Activated T-cell treated with anti-CD3 and anti-CD28 coated beads, Interleukin-2, amount 50 U/mL, for 4 hours (primary cell): ENCODE measurements around the gene SUPT20H. TPM values are rescaled to one million over a fixed set of nuclear protein-coding genes. Genes with fewer than 3 reads are reported as not detected.

Experiments
- ATAC-seq, 2 donors: fragments of 200-7000 bp; cut with Tn5 transposase; one replicate each; pipeline ENCODE4 v1.10.0; 2021
- DNase-seq: peaks from one replicate; pipeline ENCODE4 v3.0.0-alpha.2; 2020
- H3K27me3 Mint-ChIP-seq: one replicate; pipeline ENCODE4 v1.8.0; 2021; ENCODE audit warnings: low read depth, mixed read lengths
- H3K36me3 Mint-ChIP-seq: one replicate; pipeline ENCODE4 v1.8.0; 2022; ENCODE audit warnings: mixed read lengths; ENCODE audit not compliant: insufficient read depth
- H3K4me1 Mint-ChIP-seq: one replicate; pipeline ENCODE4 v1.8.0; 2021; ENCODE audit warnings: low read depth, mixed read lengths
- H3K4me3 Mint-ChIP-seq: one replicate; pipeline ENCODE4 v1.8.0; 2021; ENCODE audit warnings: mild to moderate bottlenecking, moderate library complexity, mixed read lengths
- H3K9me3 Mint-ChIP-seq: one replicate; pipeline ENCODE4 v1.8.0; 2021; ENCODE audit warnings: mixed read lengths
- total RNA-seq, 3 donors: library from RNA; stranded (reverse); gene quantifications; one replicate each; pipeline ENCODE4 v1.2.1, GENCODE V29; 2021

The SUPT20H gene
- 10 to 100 TPM; 44.4 to 51.8 (median 45.6) TPM for total RNA-seq

- peak; percentile 98 to 99 for ATAC-seq
- H3K4me1 Mint-ChIP-seq = peaks cover 31% of the 10 kb centered on the region
- H3K27me3 Mint-ChIP-seq = peaks cover 1% of the 10 kb centered on the region
- H3K4me3 Mint-ChIP-seq = peak within 1 kb of the TSS; percentile 92
- DNase-seq = peak; percentile 92
- H3K36me3 Mint-ChIP-seq = peaks cover 9% of the 10 kb centered on the region
- no peaks in the 10 kb centered on the region for H3K9me3 Mint-ChIP-seq
Observed at GRCh38 chr13:37058910-37059847, at the start of gene SUPT20H. SUPT20H (minus strand) TSS chr13:37059688; CDS start chr13:37051490, 8,198 bp downstream.

GRCh38 chr13:37109051-37109678 lies 49.7 kb upstream of the SUPT20H start:
- H3K4me1 Mint-ChIP-seq = no peaks in the 10 kb centered on the region
- H3K36me3 Mint-ChIP-seq = no peaks in the 10 kb centered on the region
- H3K27me3 Mint-ChIP-seq = peaks cover 11% of the 10 kb centered on the region
- no peak for ATAC-seq
- no peaks in the 10 kb centered on the region for H3K9me3 Mint-ChIP-seq
- no peak for DNase-seq
- H3K4me3 Mint-ChIP-seq = no peak overlapping the region

- no peaks in the 10 kb centered on the region for H3K4me1 Mint-ChIP-seq
- H3K27me3 Mint-ChIP-seq = peaks cover 10% of the 10 kb centered on the region
- DNase-seq (no peak), ATAC-seq (no peak)
- H3K36me3 Mint-ChIP-seq = no peaks in the 10 kb centered on the region
- H3K9me3 Mint-ChIP-seq = no peaks in the 10 kb centered on the region
- no peak overlapping the region for H3K4me3 Mint-ChIP-seq
Observed at GRCh38 chr13:37107868-37108267, 48.4 kb upstream of the SUPT20H start.

- no peak overlapping the region for H3K4me3 Mint-ChIP-seq
- DNase-seq (no peak), ATAC-seq (no peak)
- H3K27me3 Mint-ChIP-seq = peaks cover 10% of the 10 kb centered on the region
- no peaks in the 10 kb centered on the region for H3K36me3 Mint-ChIP-seq
- H3K9me3 Mint-ChIP-seq = no peaks in the 10 kb centered on the region
- H3K4me1 Mint-ChIP-seq = no peaks in the 10 kb centered on the region
Observed at GRCh38 chr13:37107456-37107855, 48.0 kb upstream of the SUPT20H start.

DNA sequence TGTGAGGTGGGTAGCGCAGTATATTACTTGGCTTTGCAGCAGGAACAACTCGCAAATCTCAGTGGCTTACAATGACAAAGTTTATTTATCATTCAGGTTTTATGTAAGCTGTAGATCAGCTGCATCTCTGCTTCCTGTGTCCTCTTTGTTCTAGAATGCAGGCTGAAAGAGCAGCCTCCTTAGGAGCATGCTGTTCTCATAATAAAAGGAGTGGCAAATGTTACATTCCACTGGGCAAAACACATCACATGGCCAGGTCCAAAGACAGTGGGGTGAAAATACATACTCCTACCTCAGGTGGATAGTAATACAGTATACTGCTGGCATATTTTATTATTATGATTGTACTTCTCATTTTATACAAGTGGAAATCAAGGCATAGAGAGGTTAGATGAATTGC lies 47.2 kb upstream of the SUPT20H start:
- H3K27me3 Mint-ChIP-seq = peaks cover 13% of the 10 kb centered on the region
- no peak for DNase-seq
- H3K9me3 Mint-ChIP-seq = no peaks in the 10 kb centered on the region
- H3K4me1 Mint-ChIP-seq = no peaks in the 10 kb centered on the region
- H3K4me3 Mint-ChIP-seq = no peak overlapping the region
- H3K36me3 Mint-ChIP-seq = no peaks in the 10 kb centered on the region
- no peak for ATAC-seq

- Mint-ChIP-seq H3K9me3 (no peaks in the 10 kb centered on the region), H3K4me3 (no peak within 1 kb of the TSS), H3K36me3 (no peaks in the 10 kb centered on the region), H3K27me3 (peaks cover 16% of the 10 kb centered on the region), H3K4me1 (no peaks in the 10 kb centered on the region)
- DNase-seq = no peak
- ATAC-seq = no peak
Observed at GRCh38 chr13:37105251-37105714, 45.8 kb upstream of the SUPT20H start, which contains the start of gene CSNK1A1L. CSNK1A1L (minus strand) TSS chr13:37105664; CDS start chr13:37105256, 408 bp downstream.

DNA sequence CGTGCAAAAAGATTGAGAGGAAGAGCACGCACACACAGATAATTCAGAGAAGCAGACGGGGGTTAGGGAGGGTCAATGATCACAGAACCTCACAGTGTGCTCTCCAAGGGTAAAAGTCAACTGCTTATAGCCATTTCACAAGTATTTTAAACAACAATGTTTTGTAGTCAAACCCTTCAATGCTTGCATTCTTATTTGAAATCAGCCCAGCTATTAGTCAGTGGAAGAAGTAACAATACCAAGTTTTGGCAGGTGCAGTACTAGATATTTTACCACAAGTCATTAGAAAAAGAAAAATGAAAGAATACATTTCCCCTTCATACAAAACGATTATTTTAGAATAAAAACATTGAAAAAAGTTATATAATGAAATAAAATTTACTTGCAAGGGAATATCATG lies 43.4 kb upstream of the SUPT20H start:
- Mint-ChIP-seq H3K4me3 (no peak overlapping the region), H3K9me3 (no peaks in the 10 kb centered on the region), H3K36me3 (no peaks in the 10 kb centered on the region), H3K27me3 (peaks cover 19% of the 10 kb centered on the region), H3K4me1 (no peaks in the 10 kb centered on the region)
- DNase-seq = no peak
- ATAC-seq = no peak

DNA sequence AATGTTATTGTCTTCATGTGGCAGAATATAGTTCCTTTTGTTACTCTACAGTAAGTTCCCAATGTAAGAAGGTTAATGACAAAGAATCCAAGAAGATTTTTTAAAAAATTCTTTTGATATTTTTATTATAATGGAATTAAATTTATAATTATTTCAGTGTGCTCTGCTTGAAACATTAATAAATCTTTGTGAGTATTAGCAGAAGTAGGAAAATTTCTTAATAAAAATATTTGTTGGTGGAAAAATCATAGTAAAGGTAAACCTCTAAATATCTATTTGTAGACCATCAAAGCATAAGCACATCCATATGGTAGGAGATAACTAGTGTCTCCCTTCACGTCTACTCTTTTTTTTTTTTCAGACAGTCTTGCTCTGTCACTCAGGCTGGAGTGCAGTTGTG lies 41.7 kb upstream of the SUPT20H start:
- no peaks in the 10 kb centered on the region for H3K36me3 Mint-ChIP-seq
- no peak overlapping the region for H3K4me3 Mint-ChIP-seq
- DNase-seq = no peak
- H3K4me1 Mint-ChIP-seq = no peaks in the 10 kb centered on the region
- H3K27me3 Mint-ChIP-seq = peaks cover 15% of the 10 kb centered on the region
- no peaks in the 10 kb centered on the region for H3K9me3 Mint-ChIP-seq
- ATAC-seq = no peak

GRCh38 chr13:37100731-37101130 lies 41.2 kb upstream of the SUPT20H start:
- Mint-ChIP-seq H3K9me3 (no peaks in the 10 kb centered on the region), H3K36me3 (no peaks in the 10 kb centered on the region)
- no peak for ATAC-seq

GRCh38 chr13:37097076-37097475 lies 37.6 kb upstream of the SUPT20H start:
- Mint-ChIP-seq H3K36me3 (no peaks in the 10 kb centered on the region), H3K4me1 (no peaks in the 10 kb centered on the region), H3K27me3 (peaks cover 9% of the 10 kb centered on the region), H3K4me3 (no peak overlapping the region), H3K9me3 (no peaks in the 10 kb centered on the region)
- no peak for ATAC-seq
- DNase-seq = no peak

More at GRCh38 chr13:37100731-37101130, 41.2 kb upstream of the SUPT20H start:
- Mint-ChIP-seq H3K4me3 (no peak overlapping the region), H3K27me3 (peaks cover 12% of the 10 kb centered on the region), H3K4me1 (no peaks in the 10 kb centered on the region)
- DNase-seq = no peak

DNA sequence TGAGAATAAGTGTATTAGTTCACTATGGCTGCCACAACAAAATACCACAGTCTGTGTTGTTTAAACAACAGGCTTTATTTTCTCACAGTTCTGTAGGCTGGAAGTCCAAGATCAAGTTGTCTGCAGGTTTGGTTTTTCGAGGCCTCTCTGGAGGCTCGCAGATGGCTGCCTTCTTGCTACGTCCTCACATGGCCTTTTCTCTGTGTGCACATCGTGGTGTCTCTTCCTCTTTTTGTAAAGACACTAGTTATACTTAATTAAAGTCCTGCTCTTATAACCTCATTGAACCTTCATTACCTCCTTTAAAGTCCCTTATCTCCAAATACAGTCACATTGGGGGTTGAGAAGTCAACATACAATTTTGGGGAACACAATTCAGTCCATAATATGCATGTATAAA lies 35.4 kb upstream of the SUPT20H start:
- Mint-ChIP-seq H3K36me3 (no peaks in the 10 kb centered on the region), H3K4me3 (no peak overlapping the region), H3K27me3 (peaks cover 3% of the 10 kb centered on the region), H3K4me1 (no peaks in the 10 kb centered on the region), H3K9me3 (no peaks in the 10 kb centered on the region)
- DNase-seq (no peak), ATAC-seq (no peak)

GRCh38 chr13:37094099-37094498 lies 34.6 kb upstream of the SUPT20H start:
- DNase-seq (no peak), ATAC-seq (no peak)
- H3K4me1 Mint-ChIP-seq = no peaks in the 10 kb centered on the region
- H3K27me3 Mint-ChIP-seq = peaks cover 3% of the 10 kb centered on the region
- no peak overlapping the region for H3K4me3 Mint-ChIP-seq
- H3K36me3 Mint-ChIP-seq = no peaks in the 10 kb centered on the region
- H3K9me3 Mint-ChIP-seq = no peaks in the 10 kb centered on the region

- Mint-ChIP-seq H3K36me3 (no peaks in the 10 kb centered on the region), H3K4me3 (no peak overlapping the region), H3K4me1 (no peaks in the 10 kb centered on the region), H3K9me3 (no peaks in the 10 kb centered on the region), H3K27me3 (no peaks in the 10 kb centered on the region)
- no peak for DNase-seq
- ATAC-seq = no peak
Observed at GRCh38 chr13:37091835-37092234, 32.3 kb upstream of the SUPT20H start.

DNA sequence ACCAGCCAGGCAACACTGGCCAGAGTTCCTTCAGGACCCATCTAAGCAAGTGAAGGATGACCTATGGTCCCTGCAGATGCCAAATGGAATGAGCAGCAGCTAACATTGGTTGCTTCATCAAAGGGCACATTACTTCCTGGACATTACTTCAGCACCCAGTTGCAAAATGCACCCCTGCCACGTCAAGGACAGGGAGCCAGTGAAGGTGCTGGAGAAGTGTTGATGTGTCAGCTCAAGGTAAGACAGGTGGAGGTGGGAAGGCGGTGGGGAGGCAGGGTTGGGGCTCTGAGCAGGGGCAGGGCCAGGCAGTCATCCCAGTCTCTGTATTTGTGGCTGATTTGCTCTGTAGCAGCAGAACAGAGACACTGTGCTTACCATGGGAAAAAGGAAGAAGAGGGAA lies 31.4 kb upstream of the SUPT20H start:
- ATAC-seq (no peak), DNase-seq (no peak)
- peaks cover 2% of the 10 kb centered on the region for H3K27me3 Mint-ChIP-seq
- no peak overlapping the region for H3K4me3 Mint-ChIP-seq
- H3K4me1 Mint-ChIP-seq = no peaks in the 10 kb centered on the region
- H3K9me3 Mint-ChIP-seq = no peaks in the 10 kb centered on the region
- H3K36me3 Mint-ChIP-seq = no peaks in the 10 kb centered on the region

GRCh38 chr13:37089495-37089894 lies 30.0 kb upstream of the SUPT20H start:
- H3K4me3 Mint-ChIP-seq = no peak overlapping the region
- no peaks in the 10 kb centered on the region for H3K9me3 Mint-ChIP-seq
- peaks cover 2% of the 10 kb centered on the region for H3K27me3 Mint-ChIP-seq
- no peaks in the 10 kb centered on the region for H3K36me3 Mint-ChIP-seq
- H3K4me1 Mint-ChIP-seq = no peaks in the 10 kb centered on the region
- DNase-seq (no peak), ATAC-seq (no peak)
